ENCODE results near the gene ARRDC1. TPM values are rescaled to one million over a fixed set of nuclear protein-coding genes. Genes with fewer than 3 reads are reported as not detected.
A peak's percentile ranks its signal among the peaks of the same experiment; 100 is the strongest.

Gene ARRDC1
- polyA plus RNA-seq, 1 experiment = 46.1 TPM

GRCh38 chr9:137575716-137576411, 29.6 kb upstream of the ARRDC1 start:
- TF ChIP-seq CTCF (IDR thresholded peaks at IDR 0.05; ENCODE audit: insufficient read depth, low read depth, low read length) = no peak
- ChIA-PET CTCF (no interaction called here), POLR2A (no interaction called here)
- no peak overlapping the region for H3K4me3 ChIP-seq (ENCODE audit: low read depth, low read length)
- H3K36me3 ChIP-seq (ENCODE audit: control insufficient read depth, insufficient read depth, low read length) = peaks cover 17% of the 10 kb centered on the region
- no peaks in the 10 kb centered on the region for H3K27me3 ChIP-seq (ENCODE audit: control insufficient read depth, insufficient read depth, low read length)
- DNase-seq (ENCODE audit: low read depth) = no peak

- POLR2A ChIA-PET = no interaction called here
- peaks cover 30% of the 10 kb centered on the region for H3K36me3 ChIP-seq (ENCODE audit: control insufficient read depth, insufficient read depth, low read length)
Measured at GRCh38 chr9:137578518-137579258, 26.8 kb upstream of the ARRDC1 start, which contains the start of gene DPH7. DPH7 (minus strand) TSS chr9:137578925; CDS start chr9:137578777, 148 bp downstream.

GRCh38 chr9:137579259-137579604, 26.3 kb upstream of the ARRDC1 start:
- H3K36me3 ChIP-seq (ENCODE audit: control insufficient read depth, insufficient read depth, low read length) = peaks cover 31% of the 10 kb centered on the region
- H3K4me3 ChIP-seq (ENCODE audit: low read depth, low read length) = peak overlapping the region; percentile 32
- CTCF ChIA-PET = interaction anchor here (0.7 to 1.9 kb wide), 8 partner anchors 9 to 51 kb away, joined by 3 to 26 read pairs (median 3); no protein-coding TSS in a partner anchor
- POLR2A ChIA-PET = no interaction called here
- no peak for TF ChIP-seq CTCF (IDR thresholded peaks at IDR 0.05; ENCODE audit: insufficient read depth, low read depth, low read length)
- H3K27me3 ChIP-seq (ENCODE audit: control insufficient read depth, insufficient read depth, low read length) = no peaks in the 10 kb centered on the region
- DNase-seq (ENCODE audit: low read depth) = no peak

More at GRCh38 chr9:137578518-137579258, 26.8 kb upstream of the ARRDC1 start, which contains the start of gene DPH7:
- H3K4me3 ChIP-seq (ENCODE audit: low read depth, low read length) = peak within 1 kb of the TSS; percentile 91
- no peaks in the 10 kb centered on the region for H3K27me3 ChIP-seq (ENCODE audit: control insufficient read depth, insufficient read depth, low read length)
- no peak for DNase-seq (ENCODE audit: low read depth)
- CTCF ChIA-PET = interaction anchor here (0.7 to 1.9 kb wide), 10 partner anchors 9 to 51 kb away, joined by 3 to 26 read pairs (median 3); no protein-coding TSS in a partner anchor
- TF ChIP-seq CTCF (IDR thresholded peaks at IDR 0.05; ENCODE audit: insufficient read depth, low read depth, low read length) = peak; percentile 92

GRCh38 chr9:137580209-137580953, 25.1 kb upstream of the ARRDC1 start:
- Histone ChIP-seq H3K27me3 (ENCODE audit: control insufficient read depth, insufficient read depth, low read length) (no peaks in the 10 kb centered on the region), H3K36me3 (ENCODE audit: control insufficient read depth, insufficient read depth, low read length) (peaks cover 34% of the 10 kb centered on the region), H3K4me3 (ENCODE audit: low read depth, low read length) (no peak overlapping the region)
- no peak for TF ChIP-seq CTCF (IDR thresholded peaks at IDR 0.05; ENCODE audit: insufficient read depth, low read depth, low read length)
- POLR2A ChIA-PET = interaction anchor here (0.6 kb wide), 1 partner anchor 27 kb away, joined by 16 read pairs; no protein-coding TSS in a partner anchor
- CTCF ChIA-PET = interaction anchor here (1.5 kb wide), 1 partner anchor 17 kb away, joined by 3 read pairs; no protein-coding TSS in a partner anchor
- DNase-seq (ENCODE audit: low read depth) = no peak

Data from BJ (cell line).